ENCODE data around the gene TPM3.
A peak's percentile ranks its signal among the peaks of the same experiment; 100 is the strongest.

The TPM3 gene

GRCh38 chr1:154221278-154222001 is 29.5 kb upstream of the TPM3 start:
- DNase-seq = peak; percentile 54
- in situ Hi-C loops (cut with HindIII; ENCODE audit: low pct_ligation_motif_present, low sequenced_read_pairs) = no loop called here
- peak overlapping the region; percentile 73 for H3K4me3 ChIP-seq (ENCODE audit: low read depth, low read length)
- H3K27ac ChIP-seq = peak overlapping the region; percentile 96
- no peaks in the 10 kb centered on the region for H3K27me3 ChIP-seq (replicated peaks)
- TF ChIP-seq CTCF (IDR thresholded peaks at IDR 0.05; ENCODE audit: low read depth, low read length, missing control alignments) = no peak
- H3K36me3 ChIP-seq (replicated peaks) = peaks cover 22% of the 10 kb centered on the region

- Histone ChIP-seq H3K4me3 (ENCODE audit: low read depth, low read length) (peak overlapping the region; percentile 73), H3K27me3 (replicated peaks) (no peaks in the 10 kb centered on the region), H3K27ac (peak overlapping the region; percentile 96), H3K36me3 (replicated peaks) (peaks cover 19% of the 10 kb centered on the region)
- in situ Hi-C loops (cut with HindIII; ENCODE audit: low pct_ligation_motif_present, low sequenced_read_pairs) = no loop called here
- no peak for TF ChIP-seq CTCF (IDR thresholded peaks at IDR 0.05; ENCODE audit: low read depth, low read length, missing control alignments)
- DNase-seq = no peak
These were observed 29.0 kb upstream of the TPM3 start for GRCh38 chr1:154220970-154221277.

DNA sequence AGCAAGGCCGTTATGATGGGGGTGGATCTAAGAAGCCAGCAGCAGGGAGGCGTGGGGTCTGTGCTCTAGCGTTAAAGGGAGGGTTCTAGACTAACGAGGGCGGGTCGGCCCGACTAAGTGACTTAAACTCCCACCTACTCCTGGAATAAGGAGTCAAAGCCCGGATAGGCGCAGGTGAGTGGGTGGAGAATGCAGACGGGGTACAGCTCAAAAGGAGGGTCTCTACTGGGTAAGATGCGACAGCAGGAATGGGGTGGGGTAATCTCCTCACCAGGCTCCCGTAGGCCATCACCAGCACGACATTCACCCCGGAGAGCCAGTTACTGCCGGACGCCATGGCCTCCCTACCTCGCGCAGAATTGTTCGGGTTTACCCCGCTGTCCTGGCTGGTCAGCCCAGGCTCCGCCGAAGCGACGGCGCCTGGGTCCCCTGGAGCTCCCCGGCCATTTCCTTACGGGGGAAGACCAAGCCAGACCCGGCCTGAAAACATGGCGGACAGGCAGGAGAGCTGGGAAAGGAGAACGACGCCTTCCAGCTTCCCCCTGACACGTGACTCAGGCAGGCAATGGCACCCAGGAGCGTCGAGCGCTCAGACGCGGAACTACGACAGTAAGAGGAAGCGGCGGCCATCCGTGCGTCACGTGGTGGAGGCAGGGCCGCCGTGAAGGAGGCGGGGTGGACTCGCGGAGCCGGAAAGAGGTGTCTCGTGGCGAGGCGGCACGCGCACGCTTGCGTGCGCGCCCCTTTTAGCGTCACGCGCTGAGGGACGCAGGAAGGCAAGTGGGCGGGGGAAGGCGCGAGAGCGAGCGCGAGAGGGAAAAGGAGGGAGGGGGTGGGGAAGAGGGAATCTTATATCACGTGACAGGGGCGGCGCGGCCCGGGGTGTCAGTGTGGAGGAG is 28.4 kb upstream of the TPM3 start, which contains the start of gene UBAP2L:
TSS of gene UBAP2L (plus strand) at position 885 of the 899 bp plus-strand sequence. CDS start 4,169 bp downstream, outside the sequence.
- in situ Hi-C loops (cut with HindIII; ENCODE audit: low pct_ligation_motif_present, low sequenced_read_pairs) = no loop called here
- H3K27ac ChIP-seq = peak within 1 kb of the TSS; percentile 99
- peak within 1 kb of the TSS; percentile 98 for H3K4me3 ChIP-seq (ENCODE audit: low read depth, low read length)
- TF ChIP-seq CTCF (IDR thresholded peaks at IDR 0.05; ENCODE audit: low read depth, low read length, missing control alignments) = no peak
- peak; percentile 98 for DNase-seq
- H3K36me3 ChIP-seq (replicated peaks) = peaks cover 14% of the 10 kb centered on the region
- no peaks in the 10 kb centered on the region for H3K27me3 ChIP-seq (replicated peaks)

GRCh38 chr1:154219541-154219940 is 27.6 kb upstream of the TPM3 start:
- in situ Hi-C loops (cut with HindIII; ENCODE audit: low pct_ligation_motif_present, low sequenced_read_pairs) = no loop called here
- peak; percentile 35 for DNase-seq
- TF ChIP-seq CTCF (IDR thresholded peaks at IDR 0.05; ENCODE audit: low read depth, low read length, missing control alignments) = no peak
- peaks cover 14% of the 10 kb centered on the region for H3K36me3 ChIP-seq (replicated peaks)
- H3K27me3 ChIP-seq (replicated peaks) = no peaks in the 10 kb centered on the region
- H3K4me3 ChIP-seq (ENCODE audit: low read depth, low read length) = peak overlapping the region; percentile 98
- peak overlapping the region; percentile 99 for H3K27ac ChIP-seq

DNA sequence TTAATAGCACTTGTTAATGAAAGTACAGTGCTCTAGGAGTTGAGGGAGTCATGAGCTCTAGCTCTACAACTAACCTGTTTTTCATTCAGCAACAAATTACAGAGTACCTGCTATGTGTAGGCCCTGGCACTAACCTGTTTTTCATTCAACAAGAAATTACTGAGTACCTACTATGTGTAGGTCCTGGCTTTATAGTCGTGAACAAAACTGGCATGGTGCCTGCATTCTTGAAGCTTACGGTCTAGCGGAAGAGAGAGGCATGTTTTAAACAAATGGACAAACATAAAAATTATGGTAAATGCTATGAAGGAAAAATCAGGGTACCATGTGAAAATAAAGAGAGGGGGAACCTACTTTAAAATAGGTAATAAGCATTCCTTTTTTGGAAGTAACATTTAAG is 26.6 kb upstream of the TPM3 start:
- Histone ChIP-seq H3K27ac (no peak overlapping the region), H3K27me3 (replicated peaks) (no peaks in the 10 kb centered on the region), H3K4me3 (ENCODE audit: low read depth, low read length) (peak overlapping the region; percentile 98), H3K36me3 (replicated peaks) (peaks cover 23% of the 10 kb centered on the region)
- DNase-seq = no peak
- no peak for TF ChIP-seq CTCF (IDR thresholded peaks at IDR 0.05; ENCODE audit: low read depth, low read length, missing control alignments)
- in situ Hi-C loops (cut with HindIII; ENCODE audit: low pct_ligation_motif_present, low sequenced_read_pairs) = no loop called here
